DND-41 (cell line): ENCODE measurements around the gene RAN.
"Not testable (repeated sequence)": the region's sequence is repeated elsewhere in the genome, so short reads cannot be mapped to it uniquely, and the experiment has no call there.

Experiments
- EZH2 ChIP-seq: IDR thresholded peaks from 3 replicates; pipeline ENCODE4 v1.6.1; 2012; ENCODE audit warnings: borderline replicate concordance, low read depth, mild to moderate bottlenecking, moderate library complexity, low read length, inconsistent platforms; ENCODE audit not compliant: severe bottlenecking
- TF ChIP-seq, protein P1 (sequence below): IDR thresholded peaks from 2 replicates; pipeline ENCODE4 v1.5.1; 2012; ENCODE audit warnings: borderline replicate concordance, low read length, moderate library complexity, mild to moderate bottlenecking; ENCODE audit not compliant: poor library complexity, severe bottlenecking; ENCODE audit errors: extremely low read depth

DNA sequence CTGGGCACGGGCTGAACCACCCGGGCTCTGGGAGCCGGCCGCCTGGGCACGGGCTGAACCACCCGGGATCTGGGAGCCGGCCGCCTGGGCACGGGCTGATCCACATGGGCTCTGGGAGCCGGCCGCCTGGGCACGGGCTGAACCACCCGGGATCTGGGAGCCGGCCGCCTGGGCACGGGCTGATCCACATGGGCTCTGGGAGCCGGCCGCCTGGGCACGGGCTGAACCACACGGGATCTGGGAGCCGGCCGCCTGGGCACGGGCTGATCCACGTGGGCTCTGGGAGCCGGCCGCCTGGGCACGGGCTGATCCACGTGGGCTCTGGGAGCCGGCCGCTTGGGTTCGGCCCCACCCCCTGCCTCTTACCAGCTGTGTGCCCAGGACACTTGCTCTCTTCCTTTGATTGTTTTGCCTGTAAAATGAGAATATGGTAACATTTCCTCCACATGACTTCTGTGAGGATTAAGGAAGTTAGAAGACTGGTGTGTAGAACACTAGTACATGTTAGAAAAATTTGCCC is 33.1 kb downstream of the RAN start:
- TF ChIP-seq, protein P1, sequence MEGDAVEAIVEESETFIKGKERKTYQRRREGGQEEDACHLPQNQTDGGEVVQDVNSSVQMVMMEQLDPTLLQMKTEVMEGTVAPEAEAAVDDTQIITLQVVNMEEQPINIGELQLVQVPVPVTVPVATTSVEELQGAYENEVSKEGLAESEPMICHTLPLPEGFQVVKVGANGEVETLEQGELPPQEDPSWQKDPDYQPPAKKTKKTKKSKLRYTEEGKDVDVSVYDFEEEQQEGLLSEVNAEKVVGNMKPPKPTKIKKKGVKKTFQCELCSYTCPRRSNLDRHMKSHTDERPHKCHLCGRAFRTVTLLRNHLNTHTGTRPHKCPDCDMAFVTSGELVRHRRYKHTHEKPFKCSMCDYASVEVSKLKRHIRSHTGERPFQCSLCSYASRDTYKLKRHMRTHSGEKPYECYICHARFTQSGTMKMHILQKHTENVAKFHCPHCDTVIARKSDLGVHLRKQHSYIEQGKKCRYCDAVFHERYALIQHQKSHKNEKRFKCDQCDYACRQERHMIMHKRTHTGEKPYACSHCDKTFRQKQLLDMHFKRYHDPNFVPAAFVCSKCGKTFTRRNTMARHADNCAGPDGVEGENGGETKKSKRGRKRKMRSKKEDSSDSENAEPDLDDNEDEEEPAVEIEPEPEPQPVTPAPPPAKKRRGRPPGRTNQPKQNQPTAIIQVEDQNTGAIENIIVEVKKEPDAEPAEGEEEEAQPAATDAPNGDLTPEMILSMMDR: not testable (repeated sequence)
- not testable (repeated sequence) for TF ChIP-seq EZH2
